Bronchial epithelial cell (primary cell): ENCODE results near the gene RAB40C. TPM values are rescaled to one million over a fixed set of nuclear protein-coding genes. Genes with fewer than 3 reads are reported as not detected.

Experiments used
- DNase-seq: peaks from one replicate; pipeline ENCODE4 v3.0.0-alpha.2; 2010; ENCODE audit warnings: low read depth
- FAIRE-seq: peaks from 2 replicates; lab custom pipeline; 2011; peaks lifted over from hg19 to GRCh38; lab: Jason Lieb, UNC
- H3K27me3 ChIP-seq: 2 replicates; pipeline ENCODE4 v1.5.1; 2011; ENCODE audit warnings: low read length; ENCODE audit not compliant: control insufficient read depth, insufficient read depth
- H3K36me3 ChIP-seq: 2 replicates; pipeline ENCODE4 v1.5.1; 2011; ENCODE audit warnings: low read length; ENCODE audit not compliant: control insufficient read depth, insufficient read depth
- H3K4me3 ChIP-seq: 2 replicates; pipeline ENCODE4 v1.5.1; 2011; ENCODE audit warnings: mild to moderate bottlenecking, low read depth, low read length, control low read depth
- total RNA-seq: library from RNA; depleted of rRNA; stranded (reverse); fragments of >200 nt; gene quantifications from 2 replicates; pipeline ENCODE4 v1.2.1, GENCODE V29; 2014
- TF ChIP-seq, protein P1 (sequence below): IDR thresholded peaks from 2 replicates; pipeline ENCODE4 v1.5.1; 2011; ENCODE audit warnings: mild to moderate bottlenecking, moderate library complexity, low read length, control low read depth, inconsistent platforms; ENCODE audit not compliant: insufficient read depth, severe bottlenecking

Gene RAB40C
- total RNA-seq, 1 donor from 2014 or later, result 10.8 TPM

DNA sequence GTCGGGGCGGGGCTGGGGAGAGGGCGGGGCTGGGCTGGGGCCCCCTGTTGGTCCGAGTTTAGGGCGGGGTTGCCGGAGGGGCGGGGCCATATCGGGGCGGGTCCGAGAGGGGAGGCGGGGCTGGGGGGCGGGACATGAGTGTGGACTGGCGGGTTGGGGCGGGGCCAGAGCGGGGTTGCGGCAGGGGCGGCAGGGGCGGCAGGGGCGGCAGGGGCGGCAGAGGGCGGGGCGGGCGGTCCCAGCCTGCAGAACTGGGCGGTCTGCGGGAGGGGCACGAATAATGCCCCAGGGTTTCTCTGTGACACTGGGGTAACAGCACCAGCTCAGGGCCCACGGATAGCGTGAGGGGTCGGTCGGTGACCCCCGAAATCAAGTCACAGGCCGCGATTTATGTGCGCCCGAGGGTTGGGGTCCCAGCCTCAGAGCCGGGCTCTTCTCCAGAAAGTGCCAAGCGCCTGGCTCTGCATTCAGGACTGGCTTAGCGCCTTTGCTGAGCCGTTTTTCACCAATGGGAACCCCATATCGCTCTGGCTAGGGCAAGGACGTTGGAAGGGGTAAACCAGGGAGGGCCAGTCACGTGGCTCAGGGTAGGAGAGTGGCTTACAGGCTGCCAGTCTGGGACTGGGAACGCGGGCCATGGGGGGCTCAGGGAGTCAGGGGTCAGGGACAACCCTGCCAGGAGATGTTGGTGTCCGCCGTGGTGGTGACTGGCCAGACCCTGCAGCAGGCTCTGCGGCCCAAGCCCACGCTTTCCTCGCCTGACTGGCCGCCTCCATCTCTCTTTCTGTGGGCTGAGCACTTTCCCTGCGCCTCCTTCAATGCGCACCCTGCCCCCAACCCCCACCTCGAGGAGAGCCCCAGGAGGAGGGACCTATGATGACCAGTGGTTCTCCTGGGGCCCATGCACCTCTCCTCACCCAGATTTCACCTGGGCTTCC lies 47.5 kb downstream of the RAB40C start:
- Histone ChIP-seq H3K4me3 (peak overlapping the region; percentile 91), H3K36me3 (peaks cover 3% of the 10 kb centered on the region), H3K27me3 (no peaks in the 10 kb centered on the region)
- FAIRE-seq (no peak), DNase-seq (no peak)
- TF ChIP-seq, protein P1, sequence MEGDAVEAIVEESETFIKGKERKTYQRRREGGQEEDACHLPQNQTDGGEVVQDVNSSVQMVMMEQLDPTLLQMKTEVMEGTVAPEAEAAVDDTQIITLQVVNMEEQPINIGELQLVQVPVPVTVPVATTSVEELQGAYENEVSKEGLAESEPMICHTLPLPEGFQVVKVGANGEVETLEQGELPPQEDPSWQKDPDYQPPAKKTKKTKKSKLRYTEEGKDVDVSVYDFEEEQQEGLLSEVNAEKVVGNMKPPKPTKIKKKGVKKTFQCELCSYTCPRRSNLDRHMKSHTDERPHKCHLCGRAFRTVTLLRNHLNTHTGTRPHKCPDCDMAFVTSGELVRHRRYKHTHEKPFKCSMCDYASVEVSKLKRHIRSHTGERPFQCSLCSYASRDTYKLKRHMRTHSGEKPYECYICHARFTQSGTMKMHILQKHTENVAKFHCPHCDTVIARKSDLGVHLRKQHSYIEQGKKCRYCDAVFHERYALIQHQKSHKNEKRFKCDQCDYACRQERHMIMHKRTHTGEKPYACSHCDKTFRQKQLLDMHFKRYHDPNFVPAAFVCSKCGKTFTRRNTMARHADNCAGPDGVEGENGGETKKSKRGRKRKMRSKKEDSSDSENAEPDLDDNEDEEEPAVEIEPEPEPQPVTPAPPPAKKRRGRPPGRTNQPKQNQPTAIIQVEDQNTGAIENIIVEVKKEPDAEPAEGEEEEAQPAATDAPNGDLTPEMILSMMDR, result no peak

DNA sequence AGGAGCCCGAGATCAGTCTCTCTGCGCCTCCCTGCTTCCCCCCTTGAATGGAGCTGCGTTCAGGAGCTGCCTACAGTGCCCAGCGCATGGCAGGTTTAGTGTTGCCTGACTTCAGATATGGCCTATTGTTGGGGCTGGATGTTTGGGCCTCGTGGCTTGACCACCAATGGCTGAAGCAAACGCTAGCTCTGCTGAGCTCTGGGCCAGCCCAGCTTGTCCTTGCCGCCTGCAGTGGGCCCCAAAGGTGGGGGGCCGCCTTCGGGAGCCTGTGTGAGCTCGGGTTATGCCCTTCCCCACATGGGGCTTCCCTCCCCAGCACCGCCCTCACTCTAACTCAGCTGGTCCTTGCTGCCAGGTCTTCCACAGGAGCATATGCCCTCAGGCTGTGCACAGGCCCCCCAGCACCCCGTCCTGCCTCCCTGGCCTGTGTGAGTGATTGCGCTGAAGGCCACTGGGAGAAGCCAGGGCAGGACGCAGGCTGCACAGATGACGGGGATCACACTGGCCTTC lies 48.2 kb downstream of the RAB40C start:
- no peak for FAIRE-seq
- Histone ChIP-seq H3K27me3 (no peaks in the 10 kb centered on the region), H3K36me3 (peaks cover 3% of the 10 kb centered on the region), H3K4me3 (no peak overlapping the region)
- no peak for DNase-seq
- TF ChIP-seq, protein P1, result no peak

- no peak for FAIRE-seq
- TF ChIP-seq, protein P1, result no peak
These were observed 49.0 kb downstream of the RAB40C start for GRCh38 chr16:638836-639235.

DNA sequence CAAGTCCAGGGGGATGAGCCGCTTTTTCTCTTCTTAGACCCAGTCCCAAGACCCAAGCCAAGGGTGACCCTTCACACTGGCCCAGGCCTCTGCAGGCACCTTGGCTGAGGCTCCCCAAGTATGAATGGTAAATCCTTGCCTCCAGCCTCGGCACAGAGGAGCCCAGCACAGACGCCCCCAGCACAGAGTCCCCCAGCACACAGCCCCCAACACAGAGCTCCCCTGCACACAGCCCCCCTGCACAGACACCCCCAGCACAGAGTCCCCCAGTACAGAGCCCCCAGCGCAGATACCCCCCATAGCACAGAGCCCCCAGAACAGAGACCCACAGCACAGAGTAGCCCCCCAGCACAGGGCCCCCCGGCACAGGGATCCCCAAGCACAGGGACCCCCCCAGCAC lies 50.7 kb downstream of the RAB40C start:
- H3K4me3 ChIP-seq, result no peak overlapping the region
- no peak for FAIRE-seq
- TF ChIP-seq, protein P1, result no peak
- H3K27me3 ChIP-seq, result no peaks in the 10 kb centered on the region
- DNase-seq, result no peak
- H3K36me3 ChIP-seq, result no peaks in the 10 kb centered on the region

More at GRCh38 chr16:638836-639235, 49.0 kb downstream of the RAB40C start:
- Histone ChIP-seq H3K27me3 (no peaks in the 10 kb centered on the region), H3K4me3 (no peak overlapping the region), H3K36me3 (peaks cover 2% of the 10 kb centered on the region)
- DNase-seq, result no peak

GRCh38 chr16:641326-642188 lies 51.7 kb downstream of the RAB40C start, which contains the start of gene MCRIP2:
TSS of gene MCRIP2 (plus strand) at chr16:641828. CDS start at chr16:641992, 164 bp downstream.
- peak; percentile 27 for DNase-seq
- Histone ChIP-seq H3K4me3 (peak within 1 kb of the TSS; percentile 58), H3K36me3 (no peaks in the 10 kb centered on the region), H3K27me3 (no peaks in the 10 kb centered on the region)
- TF ChIP-seq, protein P1, result no peak
- no peak for FAIRE-seq
